Measurements from ENCODE around the gene PRRT1B.

The PRRT1B gene

GRCh38 chr9:131596430-131596743, 51.1 kb downstream of the PRRT1B start:
- no peak for ATAC-seq (ENCODE audit: low read depth)
- no peak overlapping the region for H3K27ac ChIP-seq (ENCODE audit: poor library complexity, severe bottlenecking)
- TF ChIP-seq CTCF (IDR thresholded peaks at IDR 0.05; ENCODE audit: poor library complexity, severe bottlenecking): no peak
- no peaks in the 10 kb centered on the region for H3K9me3 ChIP-seq (ENCODE audit: severe bottlenecking)
- no peak overlapping the region for H3K4me3 ChIP-seq (ENCODE audit: severe bottlenecking)
- H3K36me3 ChIP-seq (ENCODE audit: low read depth): peaks cover 5% of the 10 kb centered on the region
- H3K4me1 ChIP-seq (ENCODE audit: insufficient read depth, poor library complexity, severe bottlenecking): no peaks in the 10 kb centered on the region
- no peak for DNase-seq (ENCODE audit: low spot score)
- H3K27me3 ChIP-seq (ENCODE audit: insufficient read depth, poor library complexity, severe bottlenecking): no peaks in the 10 kb centered on the region

- H3K36me3 ChIP-seq (ENCODE audit: low read depth): peaks cover 5% of the 10 kb centered on the region
- H3K9me3 ChIP-seq (ENCODE audit: severe bottlenecking): no peaks in the 10 kb centered on the region
- no peak for TF ChIP-seq CTCF (IDR thresholded peaks at IDR 0.05; ENCODE audit: poor library complexity, severe bottlenecking)
- H3K4me3 ChIP-seq (ENCODE audit: severe bottlenecking): no peak overlapping the region
- ATAC-seq (ENCODE audit: low read depth) (no peak), DNase-seq (ENCODE audit: low spot score) (no peak)
- no peak overlapping the region for H3K27ac ChIP-seq (ENCODE audit: poor library complexity, severe bottlenecking)
- no peaks in the 10 kb centered on the region for H3K27me3 ChIP-seq (ENCODE audit: insufficient read depth, poor library complexity, severe bottlenecking)
- H3K4me1 ChIP-seq (ENCODE audit: insufficient read depth, poor library complexity, severe bottlenecking): no peaks in the 10 kb centered on the region
Observed at GRCh38 chr9:131597246-131597645, 51.9 kb downstream of the PRRT1B start.

DNA sequence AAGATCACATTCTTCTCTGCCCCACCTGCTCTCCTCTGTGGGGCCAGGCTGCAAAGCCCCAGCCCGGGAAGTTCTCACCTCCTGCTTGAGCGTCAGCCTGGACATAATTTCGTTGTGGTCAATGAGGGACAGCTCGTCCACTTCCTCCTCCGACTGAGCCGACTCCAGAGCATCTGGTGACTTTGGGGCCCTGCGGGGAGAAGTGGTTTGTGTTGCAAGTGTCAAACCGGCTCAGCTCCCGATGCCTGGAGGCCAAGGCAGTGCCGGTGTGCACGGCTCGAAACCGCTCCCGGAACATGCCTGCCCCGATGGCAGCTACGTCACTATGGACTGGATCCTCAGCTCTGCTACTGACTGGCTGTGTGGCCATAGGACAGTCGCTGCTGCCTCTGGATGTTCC, 52.8 kb downstream of the PRRT1B start:
- H3K36me3 ChIP-seq (ENCODE audit: low read depth): peaks cover 5% of the 10 kb centered on the region
- H3K27ac ChIP-seq (ENCODE audit: poor library complexity, severe bottlenecking): no peak overlapping the region
- no peak for TF ChIP-seq CTCF (IDR thresholded peaks at IDR 0.05; ENCODE audit: poor library complexity, severe bottlenecking)
- H3K4me1 ChIP-seq (ENCODE audit: insufficient read depth, poor library complexity, severe bottlenecking): no peaks in the 10 kb centered on the region
- no peaks in the 10 kb centered on the region for H3K27me3 ChIP-seq (ENCODE audit: insufficient read depth, poor library complexity, severe bottlenecking)
- H3K9me3 ChIP-seq (ENCODE audit: severe bottlenecking): no peaks in the 10 kb centered on the region
- ATAC-seq (ENCODE audit: low read depth) (no peak), DNase-seq (ENCODE audit: low spot score) (no peak)
- H3K4me3 ChIP-seq (ENCODE audit: severe bottlenecking): no peak overlapping the region

- no peak overlapping the region for H3K27ac ChIP-seq (ENCODE audit: poor library complexity, severe bottlenecking)
- H3K27me3 ChIP-seq (ENCODE audit: insufficient read depth, poor library complexity, severe bottlenecking): no peaks in the 10 kb centered on the region
- no peak overlapping the region for H3K4me3 ChIP-seq (ENCODE audit: severe bottlenecking)
- no peaks in the 10 kb centered on the region; the same call in 1 of the 2 replicates for H3K36me3 ChIP-seq (ENCODE audit: low read depth)
- H3K9me3 ChIP-seq (ENCODE audit: severe bottlenecking): no peaks in the 10 kb centered on the region
- TF ChIP-seq CTCF (IDR thresholded peaks at IDR 0.05; ENCODE audit: poor library complexity, severe bottlenecking): no peak
- DNase-seq (ENCODE audit: low spot score) (no peak), ATAC-seq (ENCODE audit: low read depth) (no peak)
- H3K4me1 ChIP-seq (ENCODE audit: insufficient read depth, poor library complexity, severe bottlenecking): no peaks in the 10 kb centered on the region
Observed at GRCh38 chr9:131601683-131602181, 56.4 kb downstream of the PRRT1B start.

DNA sequence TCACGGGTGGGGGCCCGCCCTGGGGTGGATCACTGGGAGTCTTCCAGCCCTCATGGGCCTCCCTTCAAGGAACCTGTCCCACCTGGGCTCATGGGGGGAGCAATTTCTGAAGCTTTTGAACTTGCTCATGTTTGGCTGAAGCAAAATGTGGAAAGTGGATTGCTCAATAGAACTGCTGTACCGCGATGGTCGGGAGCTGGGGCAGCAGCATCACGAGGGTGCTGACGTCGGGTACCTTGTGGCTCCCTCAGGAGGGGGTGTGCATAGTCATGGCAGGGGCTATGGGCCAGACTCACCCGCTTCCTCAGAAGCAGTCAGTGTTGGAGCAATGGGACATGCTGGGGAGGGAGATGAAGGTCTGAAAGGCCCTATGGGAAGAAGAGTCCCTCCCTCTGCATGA, 57.9 kb downstream of the PRRT1B start:
- no peak for TF ChIP-seq CTCF (IDR thresholded peaks at IDR 0.05; ENCODE audit: poor library complexity, severe bottlenecking)
- Histone ChIP-seq H3K4me1 (ENCODE audit: insufficient read depth, poor library complexity, severe bottlenecking) (peaks cover 3% of the 10 kb centered on the region), H3K27ac (ENCODE audit: poor library complexity, severe bottlenecking) (no peak overlapping the region), H3K4me3 (ENCODE audit: severe bottlenecking) (no peak overlapping the region), H3K9me3 (ENCODE audit: severe bottlenecking) (no peaks in the 10 kb centered on the region), H3K27me3 (ENCODE audit: insufficient read depth, poor library complexity, severe bottlenecking) (no peaks in the 10 kb centered on the region), H3K36me3 (ENCODE audit: low read depth) (no peaks in the 10 kb centered on the region; the same call in 1 of the 2 replicates)
- no peak for ATAC-seq (ENCODE audit: low read depth)
- DNase-seq (ENCODE audit: low spot score): no peak
